Measurements from ENCODE around the gene CST6.
"Not testable (repeated sequence)": the region's sequence is repeated elsewhere in the genome, so short reads cannot be mapped to it uniquely, and the experiment has no call there.

Gene CST6

GRCh38 chr11:65983589-65983987 lies 28.2 kb upstream of the CST6 start:
- DNase-seq (ENCODE audit: low spot score) = no peak

GRCh38 chr11:65987336-65987735 lies 24.5 kb upstream of the CST6 start:
- DNase-seq (ENCODE audit: low spot score) = no peak

GRCh38 chr11:65988791-65989592 lies 22.8 kb upstream of the CST6 start:
- peak; percentile 92 for DNase-seq (ENCODE audit: low spot score)

GRCh38 chr11:65992056-65992455 lies 19.8 kb upstream of the CST6 start:
- no peak for DNase-seq (ENCODE audit: low spot score)

- no peak for DNase-seq (ENCODE audit: low spot score)
These were observed 14.5 kb upstream of the CST6 start for GRCh38 chr11:65997286-65997685.

GRCh38 chr11:66001942-66002647 lies 9.7 kb upstream of the CST6 start, which contains the start of the genes BANF1 and EIF1AD:
Gene BANF1 (plus strand): TSS chr11:66002503. CDS start chr11:66003251, 748 bp downstream.
Gene EIF1AD (minus strand): TSS chr11:66002157. CDS start chr11:66000389, 1,768 bp downstream.
- peak; percentile 91 for DNase-seq (ENCODE audit: low spot score)

- no peak for DNase-seq (ENCODE audit: low spot score)
These were observed 9.1 kb upstream of the CST6 start for GRCh38 chr11:66002648-66003225.

GRCh38 chr11:66003291-66003690 lies 8.5 kb upstream of the CST6 start:
- no peak for DNase-seq (ENCODE audit: low spot score)

- DNase-seq (ENCODE audit: low spot score) = no peak
These were observed 7.6 kb upstream of the CST6 start for GRCh38 chr11:66004186-66004585.

- no peak for DNase-seq (ENCODE audit: low spot score)
These were observed 5.5 kb upstream of the CST6 start for GRCh38 chr11:66006134-66006890.

GRCh38 chr11:66006891-66007176 lies 5.0 kb upstream of the CST6 start:
- no peak for DNase-seq (ENCODE audit: low spot score)

GRCh38 chr11:66007201-66007634 lies 4.6 kb upstream of the CST6 start:
- DNase-seq (ENCODE audit: low spot score) = no peak

- DNase-seq (ENCODE audit: low spot score) = no peak
These were observed 3.7 kb upstream of the CST6 start for GRCh38 chr11:66008095-66008467.

GRCh38 chr11:66008468-66009101 lies 3.2 kb upstream of the CST6 start:
- no peak for DNase-seq (ENCODE audit: low spot score)

- DNase-seq (ENCODE audit: low spot score) = not testable (repeated sequence)
These were observed 1.8 kb upstream of the CST6 start for GRCh38 chr11:66010036-66010435.

GRCh38 chr11:66011239-66011784 lies 496 bp upstream of the CST6 start:
- DNase-seq (ENCODE audit: low spot score) = no peak

- DNase-seq (ENCODE audit: low spot score) = no peak
These were observed 650 bp downstream of the CST6 start for GRCh38 chr11:66012371-66012945.

- no peak for DNase-seq (ENCODE audit: low spot score)
These were observed 1.3 kb downstream of the CST6 start for GRCh38 chr11:66012946-66013761.

GRCh38 chr11:66013762-66014100 lies 1.9 kb downstream of the CST6 start:
- no peak for DNase-seq (ENCODE audit: low spot score)

- DNase-seq (ENCODE audit: low spot score) = no peak
These were observed 3.1 kb downstream of the CST6 start for GRCh38 chr11:66014804-66015453.
